ENCODE results near the gene GALNT8.

Gene GALNT8

DNA sequence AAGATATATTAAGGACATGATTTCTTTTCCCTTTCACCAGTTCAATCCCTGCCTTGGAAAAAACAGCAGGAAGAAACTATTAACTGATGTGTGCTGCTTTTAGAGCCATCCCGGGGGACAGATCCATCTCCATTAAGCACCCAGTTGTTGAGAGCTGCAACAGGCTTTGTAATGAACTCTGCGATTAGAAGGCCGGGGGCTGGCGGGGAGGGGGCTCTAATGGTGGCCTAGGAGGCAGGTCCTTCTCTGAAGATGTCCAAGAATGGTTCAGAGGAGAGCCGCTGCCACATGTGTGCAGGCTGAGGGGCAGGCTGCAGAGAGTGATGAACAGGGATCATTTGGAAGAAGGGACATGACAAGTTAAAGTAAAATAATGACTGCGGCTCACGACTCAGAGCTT lies 67.8 kb downstream of the GALNT8 start:
- Histone ChIP-seq H3F3A (ENCODE audit: insufficient read depth) (no peaks in the 10 kb centered on the region), H3K27ac (ENCODE audit: low read depth, low read length) (no peak overlapping the region), H3K9me3 (ENCODE audit: insufficient read depth, low read length) (no peaks in the 10 kb centered on the region; the same call in 1 of the 2 replicates), H2AFZ (ENCODE audit: low read depth, low read length, severe bottlenecking) (no peak overlapping the region), H4K20me1 (ENCODE audit: low read depth, low read length) (no peaks in the 10 kb centered on the region), H3K4me2 (ENCODE audit: low read depth, low read length, poor library complexity, severe bottlenecking) (no peak overlapping the region), H3K36me3 (ENCODE audit: low read length) (no peaks in the 10 kb centered on the region), H3K27me3 (ENCODE audit: low read length) (no peaks in the 10 kb centered on the region), H3K79me2 (ENCODE audit: insufficient read depth, low read length) (no peaks in the 10 kb centered on the region), H3K9ac (ENCODE audit: low read length) (no peak overlapping the region), H3K9me2 (replicated peaks; ENCODE audit: insufficient read depth, low read length) (no peaks in the 10 kb centered on the region), H3K4me3 (ENCODE audit: insufficient read depth, low read length, poor library complexity, severe bottlenecking) (no peak overlapping the region)
- TF ChIP-seq EZH2phosphoT487 (conservative IDR thresholded peaks at IDR 0.05; ENCODE audit: low read length) (no peak), CTCF (IDR thresholded peaks at IDR 0.05; ENCODE audit: insufficient read depth, low read length, poor library complexity, severe bottlenecking) (no peak)

- TF ChIP-seq EZH2phosphoT487 (conservative IDR thresholded peaks at IDR 0.05; ENCODE audit: low read length) (no peak), CTCF (IDR thresholded peaks at IDR 0.05; ENCODE audit: insufficient read depth, low read length, poor library complexity, severe bottlenecking) (no peak)
- Histone ChIP-seq H3K9me3 (ENCODE audit: insufficient read depth, low read length) (no peaks in the 10 kb centered on the region), H2AFZ (ENCODE audit: low read depth, low read length, severe bottlenecking) (no peak overlapping the region), H3K27me3 (ENCODE audit: low read length) (no peaks in the 10 kb centered on the region), H3K4me2 (ENCODE audit: low read depth, low read length, poor library complexity, severe bottlenecking) (no peak overlapping the region), H3K9me2 (replicated peaks; ENCODE audit: insufficient read depth, low read length) (no peaks in the 10 kb centered on the region), H3K79me2 (ENCODE audit: insufficient read depth, low read length) (no peaks in the 10 kb centered on the region), H3K9ac (ENCODE audit: low read length) (no peak overlapping the region), H3F3A (ENCODE audit: insufficient read depth) (no peaks in the 10 kb centered on the region), H4K20me1 (ENCODE audit: low read depth, low read length) (no peaks in the 10 kb centered on the region), H3K36me3 (ENCODE audit: low read length) (no peaks in the 10 kb centered on the region), H3K27ac (ENCODE audit: low read depth, low read length) (no peak overlapping the region), H3K4me3 (ENCODE audit: insufficient read depth, low read length, poor library complexity, severe bottlenecking) (no peak overlapping the region)
Measured at GRCh38 chr12:4789776-4790175, 69.6 kb downstream of the GALNT8 start.

- H3K4me2 ChIP-seq (ENCODE audit: low read depth, low read length, poor library complexity, severe bottlenecking): no peak overlapping the region
- H3K27me3 ChIP-seq (ENCODE audit: low read length): no peaks in the 10 kb centered on the region
- H4K20me1 ChIP-seq (ENCODE audit: low read depth, low read length): no peaks in the 10 kb centered on the region
- H2AFZ ChIP-seq (ENCODE audit: low read depth, low read length, severe bottlenecking): no peak overlapping the region
- no peak overlapping the region for H3K4me3 ChIP-seq (ENCODE audit: insufficient read depth, low read length, poor library complexity, severe bottlenecking)
- H3K36me3 ChIP-seq (ENCODE audit: low read length): no peaks in the 10 kb centered on the region
- H3K27ac ChIP-seq (ENCODE audit: low read depth, low read length): no peak overlapping the region
- TF ChIP-seq EZH2phosphoT487 (conservative IDR thresholded peaks at IDR 0.05; ENCODE audit: low read length): no peak
- TF ChIP-seq CTCF (IDR thresholded peaks at IDR 0.05; ENCODE audit: insufficient read depth, low read length, poor library complexity, severe bottlenecking): no peak
- no peaks in the 10 kb centered on the region for H3K9me2 ChIP-seq (replicated peaks; ENCODE audit: insufficient read depth, low read length)
- no peak overlapping the region for H3K9ac ChIP-seq (ENCODE audit: low read length)
- H3K79me2 ChIP-seq (ENCODE audit: insufficient read depth, low read length): no peaks in the 10 kb centered on the region
- no peaks in the 10 kb centered on the region for H3K9me3 ChIP-seq (ENCODE audit: insufficient read depth, low read length)
- no peaks in the 10 kb centered on the region for H3F3A ChIP-seq (ENCODE audit: insufficient read depth)
Measured at GRCh38 chr12:4791497-4791896, 71.3 kb downstream of the GALNT8 start.

Data from SU-DHL-6 (cell line).